ENCODE results near the gene SSU72.

DNA sequence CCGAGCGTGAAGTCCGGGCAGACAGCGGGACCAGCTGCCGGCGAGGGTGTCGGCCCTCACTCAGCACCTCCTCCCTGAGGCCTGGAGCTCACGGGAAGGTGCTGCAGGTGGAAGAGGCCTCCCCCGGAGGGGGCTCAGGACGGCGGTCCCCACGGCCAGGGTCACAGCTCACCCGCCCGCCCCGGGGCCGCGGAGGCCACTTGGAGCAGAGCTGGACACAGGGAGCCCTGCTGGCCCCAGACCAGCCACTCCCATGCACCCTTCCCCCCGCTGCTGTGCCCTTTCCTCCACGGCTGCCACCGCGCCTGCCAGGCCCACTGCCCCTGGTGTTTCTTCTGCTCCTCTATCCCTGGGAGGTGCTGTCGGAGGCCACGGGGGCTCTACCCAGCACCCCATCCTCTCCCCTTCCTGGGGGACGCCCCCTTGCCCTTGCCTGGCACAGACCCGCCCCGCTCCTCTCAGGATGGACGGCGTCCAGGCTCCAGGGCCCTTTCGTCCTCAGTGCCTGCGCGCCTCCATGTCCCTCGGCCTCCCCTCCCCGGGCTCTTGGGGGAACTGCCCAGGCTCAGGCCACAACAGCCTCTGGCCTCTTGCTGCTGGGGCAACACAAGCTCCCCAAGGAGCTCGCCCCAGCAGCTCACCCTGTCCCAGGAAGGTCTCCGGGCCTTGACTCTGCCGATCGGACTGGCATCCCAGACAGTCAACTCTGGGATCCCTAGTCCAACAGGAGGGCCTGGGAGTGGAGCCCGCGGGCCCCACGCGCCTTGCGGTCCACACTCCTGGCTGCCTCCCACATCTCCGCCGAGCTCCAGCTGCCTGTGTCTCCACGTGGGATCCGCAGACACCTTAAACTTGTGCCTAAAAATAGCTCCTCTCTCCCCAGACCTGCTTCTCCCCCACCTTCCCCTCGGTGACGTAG, 38.4 kb downstream of the SSU72 start:
- TF ChIP-seq, protein P1, sequence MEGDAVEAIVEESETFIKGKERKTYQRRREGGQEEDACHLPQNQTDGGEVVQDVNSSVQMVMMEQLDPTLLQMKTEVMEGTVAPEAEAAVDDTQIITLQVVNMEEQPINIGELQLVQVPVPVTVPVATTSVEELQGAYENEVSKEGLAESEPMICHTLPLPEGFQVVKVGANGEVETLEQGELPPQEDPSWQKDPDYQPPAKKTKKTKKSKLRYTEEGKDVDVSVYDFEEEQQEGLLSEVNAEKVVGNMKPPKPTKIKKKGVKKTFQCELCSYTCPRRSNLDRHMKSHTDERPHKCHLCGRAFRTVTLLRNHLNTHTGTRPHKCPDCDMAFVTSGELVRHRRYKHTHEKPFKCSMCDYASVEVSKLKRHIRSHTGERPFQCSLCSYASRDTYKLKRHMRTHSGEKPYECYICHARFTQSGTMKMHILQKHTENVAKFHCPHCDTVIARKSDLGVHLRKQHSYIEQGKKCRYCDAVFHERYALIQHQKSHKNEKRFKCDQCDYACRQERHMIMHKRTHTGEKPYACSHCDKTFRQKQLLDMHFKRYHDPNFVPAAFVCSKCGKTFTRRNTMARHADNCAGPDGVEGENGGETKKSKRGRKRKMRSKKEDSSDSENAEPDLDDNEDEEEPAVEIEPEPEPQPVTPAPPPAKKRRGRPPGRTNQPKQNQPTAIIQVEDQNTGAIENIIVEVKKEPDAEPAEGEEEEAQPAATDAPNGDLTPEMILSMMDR (IDR thresholded peaks at IDR 0.05) = no peak
- no peak for TF ChIP-seq POLR2AphosphoS5 (IDR thresholded peaks at IDR 0.05)

All from esophagus muscularis mucosa (tissue), 3 donors.